ENCODE measurements around the gene YJU2. TPM values are rescaled to one million over a fixed set of nuclear protein-coding genes. Genes with fewer than 3 reads are reported as not detected.
"Not testable (repeated sequence)": the region's sequence is repeated elsewhere in the genome, so short reads cannot be mapped to it uniquely, and the experiment has no call there.

Gene YJU2
- total RNA-seq, 1 donor from 2014 or later = 22.9 TPM

- no peak for TF ChIP-seq CTCF (conservative IDR thresholded peaks at IDR 0.05)
- no peaks in the 10 kb centered on the region for H3K36me3 Mint-ChIP-seq (ENCODE audit: low read depth)
- peaks cover 15% of the 10 kb centered on the region for H3K27me3 Mint-ChIP-seq (ENCODE audit: low read depth)
- no peaks in the 10 kb centered on the region for H3K4me1 Mint-ChIP-seq
- no peaks in the 10 kb centered on the region for H3K9me3 Mint-ChIP-seq
- H3K27ac Mint-ChIP-seq (ENCODE audit: unreplicated experiment) = no peak overlapping the region
- no peak for DNase-seq (ENCODE audit: low read depth, low spot score)
- no peak overlapping the region for H3K4me3 Mint-ChIP-seq
Measured at GRCh38 chr19:4272894-4273293, 26.0 kb downstream of the YJU2 start.

- not testable (repeated sequence) for H3K4me1 Mint-ChIP-seq, H3K9me3 Mint-ChIP-seq
- peaks cover 25% of the 10 kb centered on the region for H3K27me3 Mint-ChIP-seq (ENCODE audit: low read depth)
Measured at GRCh38 chr19:4274321-4274686, 27.4 kb downstream of the YJU2 start.

GRCh38 chr19:4277191-4277696 lies 30.4 kb downstream of the YJU2 start:
- DNase-seq (ENCODE audit: low read depth, low spot score) = no peak
- Mint-ChIP-seq H3K36me3 (ENCODE audit: low read depth) (no peaks in the 10 kb centered on the region), H3K4me1 (peaks cover 4% of the 10 kb centered on the region), H3K9me3 (no peaks in the 10 kb centered on the region), H3K27me3 (ENCODE audit: low read depth) (peaks cover 52% of the 10 kb centered on the region), H3K27ac (ENCODE audit: unreplicated experiment) (peak overlapping the region; percentile 43), H3K4me3 (no peak overlapping the region)
- no peak for TF ChIP-seq CTCF (conservative IDR thresholded peaks at IDR 0.05)

More at GRCh38 chr19:4274321-4274686, 27.4 kb downstream of the YJU2 start:
- H3K4me3 Mint-ChIP-seq; DNase-seq (ENCODE audit: low read depth, low spot score); H3K36me3 Mint-ChIP-seq (ENCODE audit: low read depth); H3K27ac Mint-ChIP-seq (ENCODE audit: unreplicated experiment): not testable (repeated sequence)

GRCh38 chr19:4278010-4278409 lies 31.1 kb downstream of the YJU2 start:
- H3K4me1 Mint-ChIP-seq = peaks cover 4% of the 10 kb centered on the region
- H3K27ac Mint-ChIP-seq (ENCODE audit: unreplicated experiment) = no peak overlapping the region
- H3K27me3 Mint-ChIP-seq (ENCODE audit: low read depth) = peaks cover 58% of the 10 kb centered on the region
- DNase-seq (ENCODE audit: low read depth, low spot score) = no peak
- TF ChIP-seq CTCF (conservative IDR thresholded peaks at IDR 0.05) = no peak
- no peaks in the 10 kb centered on the region for H3K36me3 Mint-ChIP-seq (ENCODE audit: low read depth)
- H3K9me3 Mint-ChIP-seq = no peaks in the 10 kb centered on the region
- no peak overlapping the region for H3K4me3 Mint-ChIP-seq

GRCh38 chr19:4278419-4279266 lies 31.8 kb downstream of the YJU2 start, which contains the start of gene SHD:
Gene SHD, plus strand, starts transcription at chr19:4279266. Its CDS starts 798 bp downstream, at chr19:4280064.
- peak within 1 kb of the TSS; percentile 78 for H3K4me3 Mint-ChIP-seq
- DNase-seq (ENCODE audit: low read depth, low spot score) = peak; percentile 26
- H3K9me3 Mint-ChIP-seq = no peaks in the 10 kb centered on the region
- TF ChIP-seq CTCF (conservative IDR thresholded peaks at IDR 0.05) = no peak
- H3K4me1 Mint-ChIP-seq = peaks cover 4% of the 10 kb centered on the region
- peaks cover 64% of the 10 kb centered on the region for H3K27me3 Mint-ChIP-seq (ENCODE audit: low read depth)
- no peaks in the 10 kb centered on the region for H3K36me3 Mint-ChIP-seq (ENCODE audit: low read depth)
- no peak within 1 kb of the TSS for H3K27ac Mint-ChIP-seq (ENCODE audit: unreplicated experiment)

GRCh38 chr19:4279267-4279529 lies 32.3 kb downstream of the YJU2 start:
- H3K27ac Mint-ChIP-seq (ENCODE audit: unreplicated experiment) = no peak overlapping the region
- no peak overlapping the region for H3K4me3 Mint-ChIP-seq
- peaks cover 4% of the 10 kb centered on the region for H3K4me1 Mint-ChIP-seq
- H3K9me3 Mint-ChIP-seq = no peaks in the 10 kb centered on the region
- TF ChIP-seq CTCF (conservative IDR thresholded peaks at IDR 0.05) = no peak
- no peak for DNase-seq (ENCODE audit: low read depth, low spot score)
- H3K27me3 Mint-ChIP-seq (ENCODE audit: low read depth) = peaks cover 68% of the 10 kb centered on the region
- no peaks in the 10 kb centered on the region for H3K36me3 Mint-ChIP-seq (ENCODE audit: low read depth)

Data from neural crest cell (in vitro differentiated cells).